ENCODE data around the gene SENP1. TPM values are rescaled to one million over a fixed set of nuclear protein-coding genes. Genes with fewer than 3 reads are reported as not detected.

SENP1 gene
- polyA plus RNA-seq, 1 donor from 2014 or later: 14.0 TPM

DNA sequence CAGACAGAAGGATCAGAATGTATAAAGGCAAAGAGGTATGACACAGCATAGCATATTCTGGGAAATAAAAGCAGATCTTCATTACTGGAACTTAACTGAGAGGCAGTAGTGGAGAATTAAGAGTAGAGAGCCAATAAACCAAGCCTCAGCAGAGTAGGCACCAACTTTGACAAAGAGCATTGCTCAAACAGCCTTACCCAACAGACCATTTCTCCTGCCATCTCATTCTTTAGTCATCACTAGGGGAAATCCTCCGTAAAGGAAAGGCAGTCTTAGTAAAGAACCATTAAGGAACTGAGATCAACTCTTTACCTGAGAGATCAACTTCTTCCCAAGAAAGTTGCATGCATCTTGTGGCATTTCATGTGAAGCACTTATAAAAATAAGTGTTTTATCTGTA is 36.6 kb downstream of the SENP1 start:
- no peak overlapping the region for H3K27ac ChIP-seq (ENCODE audit: low read length)

DNA sequence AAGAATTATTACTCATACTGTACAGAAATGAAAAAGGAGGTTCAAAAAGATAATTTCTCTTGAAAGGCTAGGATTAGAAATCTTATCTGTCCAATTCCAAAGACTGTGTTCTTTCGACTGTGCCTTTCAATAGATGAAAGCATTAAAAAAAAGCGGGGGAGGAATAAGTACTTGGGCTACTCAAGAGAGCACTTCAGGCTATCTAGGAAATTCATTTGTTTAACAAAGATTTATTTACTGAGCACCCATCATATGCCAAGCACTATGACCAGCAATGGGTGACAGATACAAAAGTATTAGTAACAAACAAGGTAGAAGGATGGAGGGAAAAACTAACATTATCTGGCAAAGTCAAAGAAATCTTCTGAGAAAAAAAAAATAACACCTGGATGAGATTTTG is 37.4 kb downstream of the SENP1 start:
- H2AFZ ChIP-seq (ENCODE audit: low read depth, low read length): no peak overlapping the region
- no peaks in the 10 kb centered on the region for H3K27me3 ChIP-seq (ENCODE audit: insufficient read depth, low read depth, low read length)
- no peak overlapping the region for H3K27ac ChIP-seq (ENCODE audit: low read length)
- no peaks in the 10 kb centered on the region for H3K9me3 ChIP-seq (ENCODE audit: low read length)
- no peaks in the 10 kb centered on the region for H3K79me2 ChIP-seq (replicated peaks; ENCODE audit: insufficient read depth, low read length)
- H4K20me1 ChIP-seq (ENCODE audit: insufficient read depth): no peaks in the 10 kb centered on the region
- H3K9ac ChIP-seq (ENCODE audit: low read length): no peak overlapping the region
- no peak overlapping the region for H3K4me3 ChIP-seq (ENCODE audit: low read length)
- H3K36me3 ChIP-seq (ENCODE audit: insufficient read depth, low read length): peaks cover 3% of the 10 kb centered on the region
- TF ChIP-seq, protein P1, sequence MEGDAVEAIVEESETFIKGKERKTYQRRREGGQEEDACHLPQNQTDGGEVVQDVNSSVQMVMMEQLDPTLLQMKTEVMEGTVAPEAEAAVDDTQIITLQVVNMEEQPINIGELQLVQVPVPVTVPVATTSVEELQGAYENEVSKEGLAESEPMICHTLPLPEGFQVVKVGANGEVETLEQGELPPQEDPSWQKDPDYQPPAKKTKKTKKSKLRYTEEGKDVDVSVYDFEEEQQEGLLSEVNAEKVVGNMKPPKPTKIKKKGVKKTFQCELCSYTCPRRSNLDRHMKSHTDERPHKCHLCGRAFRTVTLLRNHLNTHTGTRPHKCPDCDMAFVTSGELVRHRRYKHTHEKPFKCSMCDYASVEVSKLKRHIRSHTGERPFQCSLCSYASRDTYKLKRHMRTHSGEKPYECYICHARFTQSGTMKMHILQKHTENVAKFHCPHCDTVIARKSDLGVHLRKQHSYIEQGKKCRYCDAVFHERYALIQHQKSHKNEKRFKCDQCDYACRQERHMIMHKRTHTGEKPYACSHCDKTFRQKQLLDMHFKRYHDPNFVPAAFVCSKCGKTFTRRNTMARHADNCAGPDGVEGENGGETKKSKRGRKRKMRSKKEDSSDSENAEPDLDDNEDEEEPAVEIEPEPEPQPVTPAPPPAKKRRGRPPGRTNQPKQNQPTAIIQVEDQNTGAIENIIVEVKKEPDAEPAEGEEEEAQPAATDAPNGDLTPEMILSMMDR (IDR thresholded peaks at IDR 0.05; ENCODE audit: poor library complexity, severe bottlenecking): no peak
- TF ChIP-seq EP300 (conservative IDR thresholded peaks at IDR 0.05; ENCODE audit: poor library complexity, severe bottlenecking) (no peak), RAD21 (conservative IDR thresholded peaks at IDR 0.05) (no peak), SMC3 (conservative IDR thresholded peaks at IDR 0.05; ENCODE audit: poor library complexity) (no peak), MXI1 (conservative IDR thresholded peaks at IDR 0.05; ENCODE audit: poor library complexity, severe bottlenecking) (no peak), POLR2AphosphoS5 (IDR thresholded peaks at IDR 0.05) (no peak), EZH2 (IDR thresholded peaks at IDR 0.05; ENCODE audit: borderline replicate concordance, insufficient read depth, low read length, poor library complexity, severe bottlenecking) (no peak), TAF1 (IDR thresholded peaks at IDR 0.05; ENCODE audit: low read depth) (no peak)
- TF ChIP-seq, protein P2, sequence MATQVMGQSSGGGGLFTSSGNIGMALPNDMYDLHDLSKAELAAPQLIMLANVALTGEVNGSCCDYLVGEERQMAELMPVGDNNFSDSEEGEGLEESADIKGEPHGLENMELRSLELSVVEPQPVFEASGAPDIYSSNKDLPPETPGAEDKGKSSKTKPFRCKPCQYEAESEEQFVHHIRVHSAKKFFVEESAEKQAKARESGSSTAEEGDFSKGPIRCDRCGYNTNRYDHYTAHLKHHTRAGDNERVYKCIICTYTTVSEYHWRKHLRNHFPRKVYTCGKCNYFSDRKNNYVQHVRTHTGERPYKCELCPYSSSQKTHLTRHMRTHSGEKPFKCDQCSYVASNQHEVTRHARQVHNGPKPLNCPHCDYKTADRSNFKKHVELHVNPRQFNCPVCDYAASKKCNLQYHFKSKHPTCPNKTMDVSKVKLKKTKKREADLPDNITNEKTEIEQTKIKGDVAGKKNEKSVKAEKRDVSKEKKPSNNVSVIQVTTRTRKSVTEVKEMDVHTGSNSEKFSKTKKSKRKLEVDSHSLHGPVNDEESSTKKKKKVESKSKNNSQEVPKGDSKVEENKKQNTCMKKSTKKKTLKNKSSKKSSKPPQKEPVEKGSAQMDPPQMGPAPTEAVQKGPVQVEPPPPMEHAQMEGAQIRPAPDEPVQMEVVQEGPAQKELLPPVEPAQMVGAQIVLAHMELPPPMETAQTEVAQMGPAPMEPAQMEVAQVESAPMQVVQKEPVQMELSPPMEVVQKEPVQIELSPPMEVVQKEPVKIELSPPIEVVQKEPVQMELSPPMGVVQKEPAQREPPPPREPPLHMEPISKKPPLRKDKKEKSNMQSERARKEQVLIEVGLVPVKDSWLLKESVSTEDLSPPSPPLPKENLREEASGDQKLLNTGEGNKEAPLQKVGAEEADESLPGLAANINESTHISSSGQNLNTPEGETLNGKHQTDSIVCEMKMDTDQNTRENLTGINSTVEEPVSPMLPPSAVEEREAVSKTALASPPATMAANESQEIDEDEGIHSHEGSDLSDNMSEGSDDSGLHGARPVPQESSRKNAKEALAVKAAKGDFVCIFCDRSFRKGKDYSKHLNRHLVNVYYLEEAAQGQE (IDR thresholded peaks at IDR 0.05; ENCODE audit: borderline replicate concordance): no peak
- no peaks in the 10 kb centered on the region for H3K9me2 ChIP-seq (ENCODE audit: insufficient read depth, low read length)
- H3F3A ChIP-seq (ENCODE audit: insufficient read depth, low read length, poor library complexity, severe bottlenecking): no peaks in the 10 kb centered on the region
- no peak overlapping the region for H3K4me2 ChIP-seq (ENCODE audit: low read length)

More for the DNA sequence above, 36.6 kb downstream of the SENP1 start:
- Histone ChIP-seq H3K9me3 (ENCODE audit: low read length) (no peaks in the 10 kb centered on the region), H3K4me3 (ENCODE audit: low read length) (no peak overlapping the region), H3K79me2 (replicated peaks; ENCODE audit: insufficient read depth, low read length) (no peaks in the 10 kb centered on the region), H3K9ac (ENCODE audit: low read length) (no peak overlapping the region), H4K20me1 (ENCODE audit: insufficient read depth) (no peaks in the 10 kb centered on the region), H3F3A (ENCODE audit: insufficient read depth, low read length, poor library complexity, severe bottlenecking) (no peaks in the 10 kb centered on the region), H3K36me3 (ENCODE audit: insufficient read depth, low read length) (peaks cover 3% of the 10 kb centered on the region), H2AFZ (ENCODE audit: low read depth, low read length) (no peak overlapping the region), H3K9me2 (ENCODE audit: insufficient read depth, low read length) (no peaks in the 10 kb centered on the region), H3K4me2 (ENCODE audit: low read length) (no peak overlapping the region), H3K27me3 (ENCODE audit: insufficient read depth, low read depth, low read length) (no peaks in the 10 kb centered on the region)
- TF ChIP-seq SMC3 (conservative IDR thresholded peaks at IDR 0.05; ENCODE audit: poor library complexity) (no peak), MXI1 (conservative IDR thresholded peaks at IDR 0.05; ENCODE audit: poor library complexity, severe bottlenecking) (no peak), RAD21 (conservative IDR thresholded peaks at IDR 0.05) (no peak), TAF1 (IDR thresholded peaks at IDR 0.05; ENCODE audit: low read depth) (no peak), POLR2AphosphoS5 (IDR thresholded peaks at IDR 0.05) (no peak), EP300 (conservative IDR thresholded peaks at IDR 0.05; ENCODE audit: poor library complexity, severe bottlenecking) (no peak), EZH2 (IDR thresholded peaks at IDR 0.05; ENCODE audit: borderline replicate concordance, insufficient read depth, low read length, poor library complexity, severe bottlenecking) (no peak)
- TF ChIP-seq, protein P1 (IDR thresholded peaks at IDR 0.05; ENCODE audit: poor library complexity, severe bottlenecking): no peak
- TF ChIP-seq, protein P2 (IDR thresholded peaks at IDR 0.05; ENCODE audit: borderline replicate concordance): no peak
